ENCODE data around the gene BIRC6.

- no peak for TF ChIP-seq POLR2AphosphoS5 (IDR thresholded peaks at IDR 0.05; ENCODE audit: low read depth, low read length)
- no peak for TF ChIP-seq TAF1 (IDR thresholded peaks at IDR 0.05; ENCODE audit: low read depth, low read length)
- no peak for TF ChIP-seq POLR2A (IDR thresholded peaks at IDR 0.05; ENCODE audit: low read depth, low read length)
These were observed 41.9 kb upstream of the BIRC6 start for GRCh38 chr2:32314886-32315285.

Data from GM12891 (cell line).